ENCODE data around the gene ZNF282.
"Not testable (repeated sequence)": the region's sequence is repeated elsewhere in the genome, so short reads cannot be mapped to it uniquely, and the experiment has no call there.

ZNF282 gene

GRCh38 chr7:149232362-149232761 is 37.0 kb downstream of the ZNF282 start:
- no peak overlapping the region for H3K4me3 ChIP-seq
- TF ChIP-seq CTCF (IDR thresholded peaks at IDR 0.05), result no peak
- H3K27ac ChIP-seq, result no peak overlapping the region
- no peak for DNase-seq
- H3K9me3 ChIP-seq, result no peaks in the 10 kb centered on the region
- H3K27me3 ChIP-seq, result no peaks in the 10 kb centered on the region
- H3K4me1 ChIP-seq, result no peaks in the 10 kb centered on the region
- H3K36me3 ChIP-seq, result no peaks in the 10 kb centered on the region
- intact Hi-C loops (cut with DNase I; ENCODE audit: low total_unique reads), result no loop called here

DNA sequence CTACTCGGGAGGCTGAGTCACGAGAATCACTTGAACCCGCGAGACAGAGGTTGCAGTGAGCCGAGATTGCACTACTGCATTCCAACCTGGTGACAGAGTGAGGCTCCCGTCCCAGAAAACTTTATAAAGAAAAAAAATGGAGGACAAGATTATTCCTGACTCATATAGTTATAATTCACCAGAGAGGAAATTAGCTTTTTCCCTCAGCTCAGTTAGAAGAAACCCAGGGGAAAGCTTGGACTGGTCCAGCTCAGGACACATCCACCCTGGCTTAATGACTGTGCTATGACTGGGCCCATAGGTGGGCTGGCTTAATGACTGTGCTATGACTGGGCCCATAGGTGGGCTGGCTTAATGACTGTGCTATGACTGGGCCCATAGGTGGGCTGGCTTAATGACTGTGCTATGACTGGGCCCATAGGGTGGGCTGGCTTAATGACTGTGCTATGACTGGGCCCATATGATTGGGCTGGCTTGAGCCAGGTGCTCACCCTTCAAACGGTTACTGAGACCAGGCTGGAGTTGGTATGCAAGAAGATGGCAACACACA is 38.4 kb downstream of the ZNF282 start:
- H3K27me3 ChIP-seq; H3K36me3 ChIP-seq; intact Hi-C loops (cut with DNase I; ENCODE audit: low total_unique reads); H3K4me1 ChIP-seq; H3K9me3 ChIP-seq; H3K4me3 ChIP-seq; H3K27ac ChIP-seq; DNase-seq: not testable (repeated sequence)

DNA sequence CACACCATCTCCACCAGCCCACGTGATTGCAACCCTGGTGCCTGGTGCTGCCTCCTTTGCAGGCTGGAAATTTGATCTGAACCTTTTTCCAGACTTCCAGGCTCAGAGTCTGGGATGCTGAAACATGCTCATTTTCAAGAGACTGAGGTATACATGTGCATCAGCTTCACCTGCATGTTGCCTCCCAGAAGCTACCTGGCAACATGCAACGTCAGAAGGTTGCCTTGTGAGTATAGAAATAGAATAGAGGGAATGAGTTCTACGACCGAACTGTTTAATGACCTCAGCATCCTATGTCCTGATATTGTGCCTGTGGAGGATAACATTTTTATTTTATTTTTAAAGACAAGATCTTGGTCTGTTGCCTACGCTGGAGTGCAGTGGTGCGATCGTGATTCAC is 42.2 kb downstream of the ZNF282 start:
- Histone ChIP-seq H3K4me3 (no peak overlapping the region), H3K9me3 (no peaks in the 10 kb centered on the region), H3K27me3 (no peaks in the 10 kb centered on the region), H3K36me3 (no peaks in the 10 kb centered on the region), H3K4me1 (peaks cover 0 to 20% (median 16%) of the 10 kb centered on the region in 4 donors), H3K27ac (no peak overlapping the region)
- no peak for TF ChIP-seq CTCF (IDR thresholded peaks at IDR 0.05)
- DNase-seq, result no peak
- intact Hi-C loops (cut with DNase I; ENCODE audit: low total_unique reads), result no loop called here

GRCh38 chr7:149238051-149238450 is 42.7 kb downstream of the ZNF282 start:
- H3K27me3 ChIP-seq, result no peaks in the 10 kb centered on the region
- peaks cover 0 to 20% (median 16%) of the 10 kb centered on the region in 4 donors for H3K4me1 ChIP-seq
- no peak for DNase-seq
- H3K27ac ChIP-seq, result no peak overlapping the region
- H3K4me3 ChIP-seq, result no peak overlapping the region
- H3K9me3 ChIP-seq, result no peaks in the 10 kb centered on the region
- intact Hi-C loops (cut with DNase I; ENCODE audit: low total_unique reads), result no loop called here
- no peak for TF ChIP-seq CTCF (IDR thresholded peaks at IDR 0.05)
- no peaks in the 10 kb centered on the region for H3K36me3 ChIP-seq

DNA sequence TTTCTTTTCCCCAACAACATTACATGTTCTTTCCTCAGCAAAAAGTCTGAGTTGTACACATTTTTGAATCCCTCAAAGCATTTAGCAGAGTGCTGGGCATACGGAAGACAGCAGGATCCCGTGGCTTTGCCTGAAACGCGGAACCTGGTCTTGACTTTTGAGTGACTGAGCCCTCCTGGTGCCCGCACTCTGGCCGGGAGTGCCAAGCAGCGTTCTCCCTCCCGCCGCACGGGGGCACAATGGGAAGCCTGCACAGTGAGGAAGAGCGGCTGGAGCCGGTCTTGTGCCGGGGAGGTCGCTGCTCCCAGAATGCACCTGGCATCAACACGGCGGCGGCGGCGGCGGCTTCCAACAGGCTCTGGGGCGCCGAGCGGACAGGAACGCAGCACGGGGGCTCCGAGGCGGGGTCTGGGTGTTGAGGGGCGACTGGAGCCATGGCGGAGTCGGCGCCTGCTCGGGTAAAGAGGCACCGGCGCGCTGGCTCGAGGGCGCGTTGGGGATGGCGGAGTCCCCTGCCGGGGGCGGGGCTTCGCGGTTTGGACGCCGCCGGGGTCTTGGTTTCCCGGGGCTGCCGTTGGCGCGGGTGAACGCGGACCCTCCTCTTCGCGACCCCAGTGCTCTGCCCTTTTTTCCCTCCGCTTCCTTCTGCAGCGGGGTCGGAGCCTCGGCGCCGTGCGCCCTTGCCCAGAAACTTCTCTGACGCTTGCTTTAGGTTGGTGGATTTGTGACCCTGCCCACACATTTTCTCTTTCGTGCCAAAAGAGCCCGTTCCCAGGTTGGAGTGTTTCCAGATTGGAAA is 44.2 kb downstream of the ZNF282 start, which contains the start of gene ZNF212:
ZNF212 (plus strand) TSS at position 307 of the 799 bp plus-strand sequence; CDS start at position 435, 128 bp downstream.
- TF ChIP-seq CTCF (IDR thresholded peaks at IDR 0.05), result peak; percentile 80 to 85
- H3K4me1 ChIP-seq, result peaks cover 0 to 20% (median 16%) of the 10 kb centered on the region in 4 donors
- peak; percentile 91 to 94 for DNase-seq
- no peaks in the 10 kb centered on the region for H3K27me3 ChIP-seq
- H3K27ac ChIP-seq, result peak within 1 kb of the TSS; percentile 76 to 80
- H3K36me3 ChIP-seq, result no peaks in the 10 kb centered on the region
- intact Hi-C loops (cut with DNase I; ENCODE audit: low total_unique reads), result loop anchor here (5.0 kb wide), 1 partner anchor 238 kb away; no protein-coding TSS in a partner anchor
- H3K9me3 ChIP-seq, result no peaks in the 10 kb centered on the region
- peak within 1 kb of the TSS; percentile 74 to 96 for H3K4me3 ChIP-seq

GRCh38 chr7:149240637-149241036 is 45.3 kb downstream of the ZNF282 start:
- intact Hi-C loops (cut with DNase I; ENCODE audit: low total_unique reads), result loop anchor here (5.0 kb wide), 1 partner anchor 237 kb away; no protein-coding TSS in a partner anchor
- H3K36me3 ChIP-seq, result no peaks in the 10 kb centered on the region
- DNase-seq, result no peak
- H3K27me3 ChIP-seq, result no peaks in the 10 kb centered on the region
- no peaks in the 10 kb centered on the region for H3K9me3 ChIP-seq
- H3K4me3 ChIP-seq, result peak overlapping the region; percentile 74 to 96
- H3K4me1 ChIP-seq, result peaks cover 0 to 20% (median 16%) of the 10 kb centered on the region in 4 donors
- TF ChIP-seq CTCF (IDR thresholded peaks at IDR 0.05), result no peak
- peak overlapping the region in 1 of 2 donors; percentile 80 for H3K27ac ChIP-seq

Measured in tibial artery (tissue), 4 donors.